HepG2 (cell line): ENCODE results near the gene RPS17. TPM values are rescaled to one million over a fixed set of nuclear protein-coding genes. Genes with fewer than 3 reads are reported as not detected.
"Not testable (repeated sequence)": the region's sequence is repeated elsewhere in the genome, so short reads cannot be mapped to it uniquely, and the experiment has no call there.

Experiments
- ATAC-seq: fragments of 200-7000 bp; cut with Tn5 transposase; 3 replicates; pipeline ENCODE4 v1.9.1; 2020; ENCODE audit warnings: mild to moderate bottlenecking, moderate library complexity
- BruUV-seq: library from RNA; stranded (reverse); fragments of 400-500 nt; replicated peaks from 2 replicates; lab custom pipeline; 2021; lab: Mats Ljungman, UMichigan
- CTCF ChIA-PET: fragments of 300-600 bp; formaldehyde crosslinking; extraction: SDS; loops from one replicate; lab custom pipeline; 2021; ENCODE audit warnings: low total read pairs, inconsistent platforms, low intra/inter-chr PET ratio; lab: Yijun Ruan, JAX
- POLR2A ChIA-PET: fragments of 350-600 bp; sonication (Branson Sonifier 250); formaldehyde crosslinking; loops from one replicate; lab custom pipeline; 2020; ENCODE audit warnings: antibody characterized with exemption, inconsistent platforms; lab: Yijun Ruan, JAX
- DNase-seq: peaks from one replicate; pipeline ENCODE4 v3.0.0-alpha.2; 2015; ENCODE audit warnings: low spot score
- FAIRE-seq: peaks from 3 replicates; lab custom pipeline; 2011; peaks lifted over from hg19 to GRCh38; lab: Jason Lieb, UNC
- H2AFZ ChIP-seq: one replicate; pipeline ENCODE4 v1.6.1; 2011; ENCODE audit warnings: low read length, inconsistent platforms
- H3K27ac ChIP-seq: fragments of 300-600 bp; 3 replicates; pipeline ENCODE4 v1.8.0; 2011; ENCODE audit warnings: mixed run types, mild to moderate bottlenecking, mixed read lengths, low read length, inconsistent platforms; ENCODE audit not compliant: insufficient read depth; ENCODE audit errors: extremely low read length
- H3K27me3 ChIP-seq, 2 experiments: fragments of 200-600 bp in 1 of 2; 2 replicates in 1 of 2; 3 replicates in 1 of 2; pipeline versions ENCODE4 v1.6.0 to v1.8.0; 2011; ENCODE audit warnings: low read length in 2 of 2, mild to moderate bottlenecking in 2 of 2, moderate library complexity in 2 of 2, inconsistent platforms in 1 of 2; ENCODE audit not compliant: insufficient read depth in 2 of 2, control insufficient read depth in 1 of 2
- H3K36me3 ChIP-seq, 2 experiments: fragments of 200-600 bp in 1 of 2; replicated peaks in 1 of 2; 2 replicates in 1 of 2; 3 replicates in 1 of 2; pipeline versions ENCODE4 v1.5.1 to v1.8.0; 2011; ENCODE audit warnings: low read length in 2 of 2, inconsistent platforms in 1 of 2; ENCODE audit not compliant: insufficient read depth in 2 of 2, control insufficient read depth in 1 of 2
- H3K4me1 ChIP-seq: 2 replicates; pipeline ENCODE4 v1.5.1; 2012; ENCODE audit warnings: low read length, inconsistent platforms; ENCODE audit not compliant: insufficient read depth
- H3K4me2 ChIP-seq: 2 replicates; pipeline ENCODE4 v1.6.0; 2011; ENCODE audit warnings: low read depth, low read length, inconsistent platforms
- H3K4me3 ChIP-seq, 3 experiments: fragments of 200-600 bp in 1 of 3; sonication (generic), shearing (Covaris generic) in 1 of 3; replicated peaks in 1 of 3; 2 replicates each; pipeline ENCODE4 v1.5.1; 2011 to 2016; ENCODE audit warnings: low read length in 3 of 3, inconsistent platforms in 2 of 3, low read depth in 2 of 3, mild to moderate bottlenecking in 2 of 3, control low read depth in 1 of 3, mixed read lengths in 1 of 3; ENCODE audit not compliant: insufficient read depth in 1 of 3
- H3K79me2 ChIP-seq: one replicate; pipeline ENCODE4 v1.6.1; 2011; ENCODE audit warnings: low read length, inconsistent platforms; ENCODE audit not compliant: insufficient read depth
- H3K9ac ChIP-seq: 2 replicates; pipeline ENCODE4 v1.6.0; 2011; ENCODE audit warnings: mild to moderate bottlenecking, low read depth, low read length, inconsistent platforms; ENCODE audit not compliant: insufficient read depth
- H3K9me3 ChIP-seq: 2 replicates; pipeline ENCODE4 v1.5.1; 2012; ENCODE audit warnings: mild to moderate bottlenecking, low read length
- H4K20me1 ChIP-seq: 2 replicates; pipeline ENCODE4 v1.6.0; 2011; ENCODE audit warnings: inconsistent platforms, mild to moderate bottlenecking, low read length, moderate library complexity; ENCODE audit not compliant: insufficient read depth
- RBFOX2 ChIP-seq: fragments of 200-400 bp; formaldehyde crosslinking; IDR thresholded peaks from 2 replicates; pipeline ENCODE4 v1.6.1; 2017; ENCODE audit warnings: low read depth, mild to moderate bottlenecking, low read length
- ZNF839 ChIP-seq: sonication (generic); formaldehyde crosslinking; IDR thresholded peaks from 2 replicates; pipeline ENCODE4 v1.4.0; 2020; ENCODE audit warnings: missing genetic modification reagents, mild to moderate bottlenecking, borderline replicate concordance
- WGBS: methylation state at CpG from one replicate; pipeline ENCODE4 v1.1.6; 2017; ENCODE audit warnings: low lambda C conversion rate; 5-methylcytosine and 5-hydroxymethylcytosine counted together
- in situ Hi-C: cut with HindIII; loops from 2 replicates; pipeline ENCODE4 v1.10.0; 2017; ENCODE audit warnings: low pct_unique_long_range_greater_than_20kb; ENCODE audit not compliant: extremely low pct_ligation_motif_present
- intact Hi-C: fragments of 100-400 bp; cut with micrococcal nuclease; formaldehyde crosslinking; loops from one replicate; pipeline ENCODE4 v1.10.0; 2022; ENCODE audit not compliant: unreplicated experiment
- polyA plus RNA-seq, 8 experiments: library from polyadenylated mRNA; depleted of rRNA in 3 of 8; stranded (reverse) in 7 of 8; unstranded in 1 of 8; fragments of >200 nt; fragmentation: Illumina TruSeq in 4 of 8; extraction: Trizol in 4 of 8; gene quantifications; 2 replicates each; pipeline versions ENCODE4 v1.2.1 to v1.2.3, GENCODE V29; 2011 to 2016; ENCODE audit warnings: low read depth in 4 of 8, missing spikeins in 1 of 8, mixed read lengths in 1 of 8; ENCODE audit not compliant: insufficient read depth in 1 of 8
- total RNA-seq, 5 experiments: library from RNA; depleted of rRNA; stranded (reverse); fragments of >200 nt; fragmentation: Illumina TruSeq; extraction: Trizol; gene quantifications; 2 replicates each; pipeline ENCODE4 v1.2.3, GENCODE V29; 2016; ENCODE audit warnings: low read depth in 1 of 5
- TF ChIP-seq, protein P1 (sequence below): sonication (generic); formaldehyde crosslinking; IDR thresholded peaks from 2 replicates; pipeline ENCODE4 v1.5.0; 2020; ENCODE audit warnings: missing genetic modification reagents

The RPS17 gene
- total and polyA plus RNA-seq, 2 of the 13 experiments (the other 11 are each of a cell fraction or from before 2014, with no cell fraction given): 2,570 to 5,021 TPM

GRCh38 chr15:82535566-82536408 lies 4.5 kb downstream of the RPS17 start (continued):
- TF ChIP-seq, protein P1, sequence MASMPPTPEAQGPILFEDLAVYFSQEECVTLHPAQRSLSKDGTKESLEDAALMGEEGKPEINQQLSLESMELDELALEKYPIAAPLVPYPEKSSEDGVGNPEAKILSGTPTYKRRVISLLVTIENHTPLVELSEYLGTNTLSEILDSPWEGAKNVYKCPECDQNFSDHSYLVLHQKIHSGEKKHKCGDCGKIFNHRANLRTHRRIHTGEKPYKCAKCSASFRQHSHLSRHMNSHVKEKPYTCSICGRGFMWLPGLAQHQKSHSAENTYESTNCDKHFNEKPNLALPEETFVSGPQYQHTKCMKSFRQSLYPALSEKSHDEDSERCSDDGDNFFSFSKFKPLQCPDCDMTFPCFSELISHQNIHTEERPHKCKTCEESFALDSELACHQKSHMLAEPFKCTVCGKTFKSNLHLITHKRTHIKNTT (CRISPR knock-in tag): no peak
- TF ChIP-seq ZNF839 (CRISPR knock-in tag): no peak

DNA sequence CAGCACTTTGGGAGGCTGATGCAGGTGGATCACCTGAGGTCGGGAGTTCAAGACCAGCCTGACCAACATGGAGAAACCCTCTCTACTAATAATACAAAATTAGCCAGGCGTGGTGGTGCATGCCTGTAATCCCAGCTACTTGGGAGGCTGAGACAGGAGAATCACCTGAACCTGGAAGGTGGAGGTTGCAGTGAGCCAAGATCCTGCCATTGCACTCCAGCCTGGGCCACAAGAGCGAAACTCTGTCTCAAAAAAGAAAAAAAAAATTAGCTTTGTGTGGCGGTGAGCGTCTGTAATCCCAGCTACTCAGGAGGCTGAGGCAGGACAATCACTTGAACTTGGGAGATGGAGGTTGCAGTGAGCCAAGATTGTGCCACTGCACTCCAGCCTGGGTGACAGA lies 5.1 kb downstream of the RPS17 start:
- TF ChIP-seq RBFOX2: peak; percentile 8; the same call in 1 of the 2 replicates
- H3K27me3 ChIP-seq, H2AFZ ChIP-seq, DNase-seq, H3K4me3 ChIP-seq, in situ Hi-C loops, H3K27ac ChIP-seq, H3K9me3 ChIP-seq, H3K4me2 ChIP-seq, ATAC-seq, BruUV-seq, H3K9ac ChIP-seq, CTCF ChIA-PET, intact Hi-C loops, FAIRE-seq: not testable (repeated sequence)
- 97% methylated on average over 5 of the region's 5 CpGs for WGBS
- peaks cover 36% of the 10 kb centered on the region for H3K4me1 ChIP-seq
- POLR2A ChIA-PET: interaction anchor here (1.8 kb wide), 1 partner anchor 215 kb away, joined by 4 read pairs; no protein-coding TSS in a partner anchor
- H4K20me1 ChIP-seq: peaks cover 44% of the 10 kb centered on the region
- H3K36me3 ChIP-seq: peaks cover 18 to 47% of the 10 kb centered on the region in 2 experiments
- H3K79me2 ChIP-seq: peaks cover 25% of the 10 kb centered on the region

GRCh38 chr15:82534457-82534861 lies 5.8 kb downstream of the RPS17 start:
- POLR2A ChIA-PET: interaction anchor here (1.8 kb wide), 1 partner anchor 216 kb away, joined by 4 read pairs; no protein-coding TSS in a partner anchor
- DNase-seq, H3K27ac ChIP-seq, H3K4me2 ChIP-seq, H2AFZ ChIP-seq, BruUV-seq, H3K9me3 ChIP-seq, in situ Hi-C loops, H3K4me3 ChIP-seq, ATAC-seq, H3K9ac ChIP-seq, intact Hi-C loops, H3K27me3 ChIP-seq, CTCF ChIA-PET, FAIRE-seq: not testable (repeated sequence)
- H3K4me1 ChIP-seq: peaks cover 36% of the 10 kb centered on the region
- WGBS: 98% methylated on average over 3 of the region's 3 CpGs
- peaks cover 18% of the 10 kb centered on the region for H3K79me2 ChIP-seq
- H4K20me1 ChIP-seq: peaks cover 39% of the 10 kb centered on the region
- H3K36me3 ChIP-seq: peaks cover 18 to 47% of the 10 kb centered on the region in 2 experiments
